Effector memory CD8-positive, alpha-beta T cell (primary cell): ENCODE results near the gene TCF25.
A peak's percentile ranks its signal among the peaks of the same experiment; 100 is the strongest.
"Not testable (repeated sequence)": the region's sequence is repeated elsewhere in the genome, so short reads cannot be mapped to it uniquely, and the experiment has no call there.

Source experiments
- ATAC-seq: fragments of 150-1000 bp; cut with Tn5 transposase; replicated peaks from 2 replicates; pipeline ENCODE4 v1.10.0; 2021; ENCODE audit warnings: mild to moderate bottlenecking, moderate library complexity
- DNase-seq, 3 experiments: peaks; one replicate each; pipeline ENCODE4 v3.0.0; 2021
- H3K27ac Mint-ChIP-seq, 2 donors: one replicate each; pipeline ENCODE4 v1.8.0; 2022; ENCODE audit warnings: mild to moderate bottlenecking in 2 of 2, mixed read lengths in 2 of 2, moderate library complexity in 2 of 2
- H3K27me3 Mint-ChIP-seq, 2 donors: one replicate each; pipeline ENCODE4 v1.8.0; 2022; ENCODE audit warnings: mixed read lengths in 2 of 2
- H3K36me3 Mint-ChIP-seq: one replicate; pipeline ENCODE4 v1.8.0; 2022; ENCODE audit warnings: mild to moderate bottlenecking, moderate library complexity, mixed read lengths; ENCODE audit not compliant: insufficient read depth
- H3K4me1 Mint-ChIP-seq, 2 donors: one replicate each; pipeline ENCODE4 v1.8.0; 2022; ENCODE audit warnings: low read depth in 2 of 2, mixed read lengths in 2 of 2
- H3K4me3 Mint-ChIP-seq, 2 donors: one replicate each; pipeline ENCODE4 v1.8.0; 2022; ENCODE audit warnings: mild to moderate bottlenecking in 2 of 2, mixed read lengths in 2 of 2, moderate library complexity in 2 of 2
- H3K9me3 Mint-ChIP-seq, 2 donors: one replicate each; pipeline ENCODE4 v1.8.0; 2022; ENCODE audit warnings: mixed read lengths in 2 of 2

The TCF25 gene

DNA sequence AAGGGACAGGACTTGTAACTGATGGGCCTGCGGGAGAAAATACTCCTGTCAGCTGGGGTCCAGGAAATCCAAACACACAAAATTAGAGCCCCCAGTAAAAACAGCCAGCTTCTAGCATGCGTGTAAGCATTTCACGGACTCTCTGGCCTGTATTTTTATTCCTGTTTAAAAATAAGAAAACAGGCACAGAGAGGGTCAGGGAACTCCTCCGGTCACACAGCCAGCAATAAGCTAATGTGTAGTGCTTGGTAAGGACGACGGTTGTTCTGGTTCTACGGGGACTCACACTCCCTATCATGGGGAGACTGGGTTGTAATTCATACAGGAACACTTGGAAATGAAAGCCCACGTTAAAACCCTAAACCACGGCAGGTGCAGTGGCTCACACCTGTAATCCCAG is 1.5 kb upstream of the TCF25 start:
- peaks cover 0 to 2% of the 10 kb centered on the region in 2 donors for H3K9me3 Mint-ChIP-seq
- no peak overlapping the region for H3K4me3 Mint-ChIP-seq
- H3K27ac Mint-ChIP-seq: peak overlapping the region in 1 of 2 donors; percentile 99

DNA sequence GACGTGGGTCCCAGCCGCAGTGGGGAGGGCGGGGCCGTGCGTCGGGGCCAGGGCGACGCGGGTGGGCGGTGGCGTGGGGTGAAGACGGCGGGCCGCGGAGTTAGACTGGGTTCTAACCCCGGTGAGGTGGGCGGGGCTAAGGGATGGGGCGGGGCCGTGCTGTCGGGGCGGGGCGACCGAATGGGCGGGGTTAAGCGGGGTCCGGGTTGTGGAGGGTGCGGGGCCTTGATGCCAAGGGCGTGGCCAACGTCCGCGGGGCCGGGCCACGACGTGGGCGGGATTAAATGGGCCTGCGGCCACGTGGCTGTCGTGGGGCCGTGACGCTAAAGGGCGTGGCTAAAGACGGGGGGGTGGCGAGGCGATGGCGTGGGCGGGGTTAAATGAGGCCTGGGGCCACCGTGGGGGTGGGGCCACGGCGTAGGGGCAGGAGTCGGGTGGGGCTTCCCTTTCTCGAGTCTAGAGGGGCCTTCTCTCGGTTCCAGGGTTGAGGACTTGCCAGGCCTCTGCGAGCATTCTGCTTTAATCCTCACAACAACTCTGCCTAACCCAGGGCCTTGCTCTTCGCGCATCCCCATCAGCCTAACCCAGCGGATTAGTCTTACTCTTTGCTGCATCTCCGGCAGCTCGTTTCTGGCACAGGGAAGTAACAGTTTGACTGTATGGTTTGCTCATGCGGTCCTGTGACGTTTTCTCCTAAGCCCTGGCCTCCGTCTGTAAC is 739 bp downstream of the TCF25 start:
- peaks cover 0 to 2% of the 10 kb centered on the region in 2 donors for H3K9me3 Mint-ChIP-seq
- peak; percentile 81 for ATAC-seq

More for the DNA sequence above, 1.5 kb upstream of the TCF25 start:
- ATAC-seq (no peak), DNase-seq (no peak)
- H3K36me3 Mint-ChIP-seq: peaks cover 44% of the 10 kb centered on the region
- H3K27me3 Mint-ChIP-seq: no peaks in the 10 kb centered on the region
- peaks cover 11 to 14% of the 10 kb centered on the region in 2 donors for H3K4me1 Mint-ChIP-seq

DNA sequence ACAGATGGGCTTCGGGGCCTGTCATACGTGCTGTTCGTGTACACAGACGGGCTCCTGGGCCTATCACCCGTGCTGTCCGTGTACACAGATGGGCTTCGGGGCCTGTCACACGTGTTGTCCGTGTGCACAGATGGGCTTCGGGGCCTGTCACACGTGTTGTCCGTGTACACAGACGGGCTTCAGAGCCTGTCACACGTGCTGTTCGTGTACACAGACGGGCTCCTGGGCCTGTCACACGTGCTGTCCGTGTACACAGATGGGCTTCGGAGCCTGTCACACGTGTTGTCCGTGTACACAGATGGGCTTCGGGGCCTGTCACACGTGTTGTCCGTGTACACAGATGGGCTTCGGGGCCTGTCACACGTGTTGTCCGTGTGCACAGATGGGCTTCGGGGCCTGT is 5.7 kb downstream of the TCF25 start:
- peaks cover 14 to 19% of the 10 kb centered on the region in 2 donors for H3K4me1 Mint-ChIP-seq
- peaks cover 78% of the 10 kb centered on the region for H3K36me3 Mint-ChIP-seq
- H3K27me3 Mint-ChIP-seq, ATAC-seq, H3K9me3 Mint-ChIP-seq, DNase-seq, H3K4me3 Mint-ChIP-seq, H3K27ac Mint-ChIP-seq: not testable (repeated sequence)

More for the DNA sequence above, 739 bp downstream of the TCF25 start:
- H3K27ac Mint-ChIP-seq: peak overlapping the region; percentile 98 to 99
- peak; percentile 95 for DNase-seq
- H3K4me1 Mint-ChIP-seq: peaks cover 14 to 16% of the 10 kb centered on the region in 2 donors
- peaks cover 58% of the 10 kb centered on the region for H3K36me3 Mint-ChIP-seq
- peak overlapping the region; percentile 89 to 94 for H3K4me3 Mint-ChIP-seq
- H3K27me3 Mint-ChIP-seq: no peaks in the 10 kb centered on the region

DNA sequence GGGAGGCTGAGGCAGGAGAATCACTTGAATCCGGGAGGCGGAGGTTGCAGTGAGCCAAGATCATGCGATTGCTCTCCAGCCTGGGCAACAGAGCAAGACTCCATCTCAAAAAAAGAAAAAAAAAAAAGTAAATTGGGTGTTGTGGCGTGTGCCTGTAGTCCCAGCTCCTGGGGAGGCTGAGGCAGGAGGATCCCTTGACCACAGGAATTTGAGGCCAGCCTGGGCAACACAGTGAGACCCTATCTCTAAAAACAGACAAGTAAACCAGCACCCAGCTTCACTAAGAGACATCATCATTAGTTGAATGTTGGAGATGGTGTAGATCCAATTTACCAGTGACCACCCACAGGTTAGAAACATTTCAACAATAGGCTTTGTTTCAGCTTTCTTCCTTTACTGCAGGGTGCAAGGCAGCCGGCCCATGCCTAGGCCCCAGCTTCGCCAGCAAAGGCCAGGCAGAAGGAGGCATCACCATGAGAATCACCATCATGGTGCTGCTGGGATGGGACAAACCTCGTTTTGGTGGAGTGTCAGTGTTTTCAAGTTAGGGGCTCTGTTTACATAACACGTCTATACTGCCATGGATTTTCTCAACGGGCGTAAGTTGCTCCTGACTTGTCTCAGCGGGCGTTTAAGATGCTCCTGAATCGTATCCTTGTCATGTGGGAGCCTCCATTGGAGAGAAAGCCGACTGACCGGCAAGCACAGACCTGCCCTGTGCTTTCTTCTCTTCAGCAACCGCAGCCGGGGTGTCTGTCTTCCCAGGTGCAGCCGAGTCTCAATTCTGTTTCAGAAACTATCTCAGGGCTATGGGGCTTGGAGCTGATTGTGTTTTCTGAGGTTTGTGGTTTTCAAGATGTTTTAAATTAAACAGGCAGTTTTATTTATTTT is 7.3 kb downstream of the TCF25 start:
- no peak for ATAC-seq
- H3K9me3 Mint-ChIP-seq: no peaks in the 10 kb centered on the region
- peak overlapping the region; percentile 19 to 46 for H3K27ac Mint-ChIP-seq
- H3K4me3 Mint-ChIP-seq: no peak overlapping the region
- no peak for DNase-seq
- peaks cover 76% of the 10 kb centered on the region for H3K36me3 Mint-ChIP-seq
- H3K27me3 Mint-ChIP-seq: no peaks in the 10 kb centered on the region
- peaks cover 16 to 17% of the 10 kb centered on the region in 2 donors for H3K4me1 Mint-ChIP-seq

DNA sequence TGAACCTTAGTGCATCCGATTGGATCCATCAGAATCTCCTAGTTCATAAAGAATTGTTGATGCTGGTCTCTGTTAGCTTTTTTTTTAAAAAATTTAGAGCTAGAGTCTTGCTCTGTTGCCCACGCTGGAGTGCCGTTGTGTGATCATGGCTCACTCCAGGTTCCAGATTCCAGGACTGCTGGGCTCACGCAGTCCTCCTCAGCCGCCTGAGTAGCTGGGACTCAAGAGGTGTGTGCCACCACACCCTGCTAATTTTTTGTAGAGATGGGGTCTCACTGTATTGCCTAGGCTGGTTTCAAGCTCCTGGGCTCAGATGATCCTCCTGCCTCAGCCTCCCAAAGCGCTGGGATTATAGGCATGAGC is 8.0 kb downstream of the TCF25 start:
- peaks cover 16 to 17% of the 10 kb centered on the region in 2 donors for H3K4me1 Mint-ChIP-seq
- H3K36me3 Mint-ChIP-seq: peaks cover 76% of the 10 kb centered on the region
- peak overlapping the region in 1 of 2 donors; percentile 19 for H3K27ac Mint-ChIP-seq
- DNase-seq (no peak), ATAC-seq (no peak)
- no peaks in the 10 kb centered on the region for H3K27me3 Mint-ChIP-seq
- no peaks in the 10 kb centered on the region for H3K9me3 Mint-ChIP-seq
- H3K4me3 Mint-ChIP-seq: no peak overlapping the region

DNA sequence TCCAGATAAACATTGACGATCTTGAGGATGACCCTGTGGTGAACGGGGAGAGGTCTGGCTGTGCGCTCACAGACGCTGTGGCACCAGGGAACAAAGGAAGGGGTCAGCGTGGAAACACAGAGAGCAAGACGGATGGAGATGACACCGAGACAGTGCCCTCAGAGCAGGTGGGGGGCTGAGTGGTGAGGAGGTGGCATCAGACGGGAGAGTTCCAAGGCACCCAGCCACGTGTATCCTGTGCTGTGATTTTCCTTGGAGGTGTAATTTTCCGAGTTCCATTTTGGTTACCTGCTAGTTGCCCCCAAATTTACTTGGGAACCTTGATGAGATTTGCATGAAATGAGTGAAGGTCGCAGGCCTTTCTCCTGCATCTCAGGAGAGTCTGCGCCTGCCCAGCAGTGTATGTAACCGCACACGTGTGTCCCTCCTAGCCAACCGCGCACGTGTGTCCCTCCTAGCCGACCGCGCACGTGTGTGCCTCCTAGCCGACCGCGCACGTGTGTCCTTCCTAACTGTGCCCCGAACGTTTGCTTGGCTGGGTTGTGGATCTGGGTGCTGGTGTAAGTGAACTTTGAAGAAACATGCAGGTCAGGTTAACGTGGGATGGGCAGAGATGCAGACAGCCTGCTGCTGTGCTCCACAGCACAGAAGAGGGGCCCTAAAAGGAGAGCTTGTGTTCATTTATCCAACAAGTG is 10.1 kb downstream of the TCF25 start:
- Mint-ChIP-seq H3K27me3 (no peaks in the 10 kb centered on the region), H3K9me3 (no peaks in the 10 kb centered on the region), H3K4me1 (peaks cover 12 to 16% of the 10 kb centered on the region in 2 donors), H3K36me3 (peaks cover 80% of the 10 kb centered on the region), H3K27ac (peak overlapping the region in 1 of 2 donors; percentile 38), H3K4me3 (no peak overlapping the region)
- DNase-seq (no peak), ATAC-seq (no peak)

DNA sequence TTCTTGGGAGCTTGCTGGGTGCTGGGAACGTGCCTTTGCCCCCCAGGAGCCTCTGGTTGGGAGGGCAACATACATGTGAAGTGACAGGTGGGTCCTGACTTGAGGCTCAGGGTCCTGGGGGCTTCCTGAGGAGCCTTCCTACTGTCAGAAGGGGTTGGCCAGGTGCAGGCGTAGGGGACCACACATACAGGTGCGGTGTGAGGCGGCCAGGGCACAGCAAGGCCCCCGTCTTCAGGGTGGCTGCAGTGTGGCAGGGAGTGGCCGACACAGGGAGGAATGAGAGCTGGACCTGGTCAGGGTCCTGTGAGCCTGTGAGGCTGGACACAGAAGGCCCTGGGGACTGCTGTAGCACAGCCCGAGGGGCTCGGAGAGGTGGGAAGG is 10.6 kb downstream of the TCF25 start:
- H3K4me3 Mint-ChIP-seq: no peak overlapping the region
- no peaks in the 10 kb centered on the region for H3K9me3 Mint-ChIP-seq
- DNase-seq (no peak), ATAC-seq (no peak)
- H3K27me3 Mint-ChIP-seq: no peaks in the 10 kb centered on the region
- peak overlapping the region in 1 of 2 donors; percentile 38 for H3K27ac Mint-ChIP-seq
- peaks cover 84% of the 10 kb centered on the region for H3K36me3 Mint-ChIP-seq
- H3K4me1 Mint-ChIP-seq: peaks cover 12 to 16% of the 10 kb centered on the region in 2 donors

DNA sequence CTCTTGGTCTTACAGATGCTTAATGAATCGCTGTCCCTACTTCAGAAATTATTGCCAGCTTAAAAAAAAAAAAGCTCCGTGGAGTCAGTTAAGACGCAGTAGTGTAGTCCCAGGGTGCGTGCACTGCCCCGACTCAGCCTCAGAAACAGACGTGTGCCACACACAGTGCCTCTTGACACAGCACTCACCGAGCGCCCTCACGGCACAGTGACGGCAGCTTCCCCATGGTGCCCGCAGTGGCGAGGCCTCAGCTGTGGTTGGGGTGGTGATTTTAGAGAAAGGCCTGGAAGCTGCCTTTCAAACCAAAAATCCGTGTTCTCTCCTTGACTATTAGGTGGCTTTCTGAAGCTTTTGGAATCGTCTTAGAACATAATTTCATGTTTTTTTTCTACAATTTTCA is 13.9 kb downstream of the TCF25 start:
- Mint-ChIP-seq H3K9me3 (no peaks in the 10 kb centered on the region), H3K4me3 (no peak overlapping the region), H3K4me1 (peaks cover 14 to 21% of the 10 kb centered on the region in 2 donors), H3K36me3 (peaks cover 91% of the 10 kb centered on the region), H3K27me3 (no peaks in the 10 kb centered on the region), H3K27ac (peak overlapping the region; percentile 31 to 32)
- DNase-seq (no peak), ATAC-seq (no peak)

DNA sequence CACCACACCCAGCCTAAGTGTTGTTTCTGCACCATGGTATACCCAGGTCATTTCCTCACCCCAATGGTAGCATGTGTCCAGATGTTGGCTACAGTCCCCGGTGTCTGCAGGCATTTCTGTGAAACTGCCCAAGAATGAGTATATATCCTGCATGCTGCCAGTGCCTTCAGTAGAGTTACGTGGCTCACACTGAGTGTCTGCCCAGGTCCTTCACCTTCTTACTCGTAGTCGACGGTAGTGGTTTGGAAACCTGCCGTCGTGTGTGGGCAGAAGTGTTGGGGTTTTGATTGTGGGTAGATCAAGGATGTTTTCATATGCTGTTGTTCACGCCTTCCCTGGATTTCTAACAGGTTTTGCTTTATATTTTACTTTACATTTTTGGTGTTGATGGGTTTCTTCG is 16.8 kb downstream of the TCF25 start:
- Mint-ChIP-seq H3K4me1 (peaks cover 5 to 16% of the 10 kb centered on the region in 2 donors), H3K36me3 (peaks cover 90% of the 10 kb centered on the region), H3K27me3 (no peaks in the 10 kb centered on the region), H3K4me3 (no peak overlapping the region), H3K9me3 (no peaks in the 10 kb centered on the region), H3K27ac (no peak overlapping the region)
- DNase-seq: no peak
- peak; percentile 65 for ATAC-seq

DNA sequence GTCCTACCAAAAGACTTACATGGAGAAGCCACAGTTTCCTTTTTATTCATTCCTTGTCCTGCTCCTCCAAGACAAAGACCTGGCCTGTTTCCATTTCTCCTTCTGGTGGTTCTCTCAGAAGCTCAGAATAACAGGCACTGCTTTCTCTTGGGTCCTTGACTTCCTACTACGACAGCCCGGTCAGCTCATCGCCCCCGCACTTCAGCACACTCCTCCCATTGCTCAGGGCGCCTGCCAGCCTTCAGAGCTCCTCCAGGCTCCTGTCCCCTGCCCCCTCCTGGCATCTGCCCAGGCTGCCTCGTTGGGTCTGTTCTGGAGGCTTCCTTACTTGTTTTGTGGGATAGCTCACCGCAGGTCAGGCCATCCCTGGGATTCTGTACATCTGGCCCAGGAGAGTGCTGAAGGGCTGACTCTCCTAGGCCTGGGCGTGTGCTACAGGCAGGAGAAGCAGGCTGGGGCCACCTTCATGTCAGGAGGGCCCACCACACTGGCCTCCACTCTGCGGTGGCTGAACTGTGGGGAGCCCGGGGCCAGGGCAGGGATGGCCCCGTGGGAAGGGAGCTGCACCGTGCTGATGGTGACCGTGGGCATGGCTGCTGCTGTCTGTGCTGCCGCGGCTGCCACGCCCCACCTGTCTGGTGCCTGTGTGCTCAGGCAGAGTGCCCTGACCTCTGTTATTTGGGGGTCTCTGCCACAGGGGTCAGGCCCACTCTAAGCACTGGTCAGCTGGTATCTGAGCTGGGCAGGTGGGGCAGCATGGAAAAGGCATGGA is 17.7 kb downstream of the TCF25 start:
- H3K4me1 Mint-ChIP-seq: peaks cover 3 to 14% of the 10 kb centered on the region in 2 donors
- H3K27me3 Mint-ChIP-seq: no peaks in the 10 kb centered on the region
- peak overlapping the region; percentile 60 to 75 for H3K27ac Mint-ChIP-seq
- peaks cover 88% of the 10 kb centered on the region for H3K36me3 Mint-ChIP-seq
- ATAC-seq (no peak), DNase-seq (no peak)
- no peaks in the 10 kb centered on the region for H3K9me3 Mint-ChIP-seq
- no peak overlapping the region for H3K4me3 Mint-ChIP-seq

DNA sequence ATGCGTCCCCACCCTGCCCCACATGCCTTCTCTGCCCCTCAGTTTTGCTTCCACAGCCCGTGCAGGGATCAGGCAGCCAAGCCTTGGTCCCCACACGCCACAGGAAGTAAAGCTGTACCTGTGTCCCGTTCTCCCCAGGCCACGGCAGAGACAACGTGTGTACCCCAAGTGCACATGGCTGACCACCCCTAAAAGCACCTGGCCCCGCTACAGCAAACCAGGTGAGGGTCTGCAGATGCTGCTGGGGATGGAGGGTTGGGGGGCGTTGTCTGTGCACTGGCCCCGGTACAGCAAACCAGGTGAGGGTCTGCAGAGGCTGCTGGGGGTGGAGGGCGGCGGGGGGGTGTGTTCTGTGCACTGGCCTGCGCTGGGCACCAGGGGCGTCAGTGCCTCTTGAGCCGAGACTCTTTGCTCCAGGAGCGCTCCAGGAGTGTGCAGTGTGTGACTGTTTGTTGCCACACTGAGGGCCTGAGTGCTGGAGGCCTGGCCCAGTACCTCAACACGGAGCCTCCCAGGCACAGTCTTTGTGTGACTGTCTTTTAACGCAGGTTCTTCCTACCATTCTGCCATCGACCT is 18.8 kb downstream of the TCF25 start:
- Mint-ChIP-seq H3K4me3 (no peak overlapping the region), H3K9me3 (no peaks in the 10 kb centered on the region), H3K36me3 (peaks cover 88% of the 10 kb centered on the region), H3K4me1 (peaks cover 3 to 14% of the 10 kb centered on the region in 2 donors), H3K27me3 (no peaks in the 10 kb centered on the region), H3K27ac (peak overlapping the region; percentile 60 to 75)
- DNase-seq (no peak), ATAC-seq (no peak)

DNA sequence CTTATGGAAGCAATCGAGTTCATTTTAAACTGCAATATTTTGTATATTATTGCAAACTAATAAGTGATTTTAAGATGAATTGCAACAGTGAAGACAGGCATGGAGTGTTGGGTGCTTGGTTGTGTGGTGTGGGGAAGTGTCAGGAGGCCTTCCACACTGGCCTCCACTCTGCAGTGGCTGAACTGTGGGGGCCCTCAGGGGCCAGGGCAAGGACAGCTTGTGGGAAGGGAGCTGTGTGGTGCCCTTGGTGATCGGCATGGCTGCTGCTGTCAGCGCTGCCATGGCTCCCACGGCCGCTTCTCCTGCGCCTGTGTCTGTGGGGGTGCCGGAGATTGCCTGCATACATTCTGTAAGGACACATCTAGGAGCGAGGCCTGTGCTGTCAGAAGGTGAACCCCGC is 19.2 kb downstream of the TCF25 start:
- Mint-ChIP-seq H3K4me1 (peaks cover 3 to 14% of the 10 kb centered on the region in 2 donors), H3K4me3 (no peak overlapping the region), H3K9me3 (no peaks in the 10 kb centered on the region), H3K36me3 (peaks cover 88% of the 10 kb centered on the region), H3K27ac (no peak overlapping the region), H3K27me3 (no peaks in the 10 kb centered on the region)
- DNase-seq: no peak
- ATAC-seq: no peak
